ENCODE results near the gene DDN. TPM values are rescaled to one million over a fixed set of nuclear protein-coding genes. Genes with fewer than 3 reads are reported as not detected.

Gene DDN
- 0.58 to 0.73 TPM (median 0.65 TPM) in 5 replicates for total RNA-seq (2022; extraction: Qiagen RNA extraction; ENCODE audit: low read depth)

GRCh38 chr12:48999371-49000131 is at the start of gene DDN:
Gene DDN, minus strand, starts transcription at chr12:48999375. Its CDS starts 88 bp downstream, at chr12:48999287.

GRCh38 chr12:49018261-49019119 is 19.3 kb upstream of the DDN start, which contains the start of gene PRKAG1:
Gene PRKAG1, minus strand, starts transcription at chr12:49018776. Its CDS starts 36 bp downstream, at chr12:49018740.

GRCh38 chr12:48978291-48978740 is 20.9 kb downstream of the DDN start, which contains the start of gene WNT1:
Gene WNT1, plus strand, starts transcription at chr12:48978322. Its CDS starts 329 bp downstream, at chr12:48978651.

GRCh38 chr12:48957141-48958048 is 41.8 kb downstream of the DDN start, which contains the start of gene ARF3:
Gene ARF3, minus strand, starts transcription at chr12:48957487. Its CDS starts 16,392 bp downstream, at chr12:48941095.

Other genes starting within 250 kb of the DDN start
- gene ADCY6, start 210.3 kb downstream of the DDN start, total RNA-seq (2022; extraction: Qiagen RNA extraction; ENCODE audit: low read depth), result 11.4 to 15.6 TPM (median 15.0 TPM) in 5 replicates
- 30.8 to 40.7 TPM (median 35.8 TPM) in 5 replicates for gene CACNB3, start 180.9 kb downstream of the DDN start, total RNA-seq (2022; extraction: Qiagen RNA extraction; ENCODE audit: low read depth)
- gene DDX23, start 147.2 kb downstream of the DDN start, total RNA-seq (2022; extraction: Qiagen RNA extraction; ENCODE audit: low read depth), result 74.3 to 96.1 TPM (median 87.6 TPM) in 5 replicates
- 17.0 to 23.9 TPM (median 19.9 TPM) in 5 replicates for gene RND1, start 133.5 kb downstream of the DDN start, total RNA-seq (2022; extraction: Qiagen RNA extraction; ENCODE audit: low read depth)
- 45.2 to 56.0 TPM (median 53.7 TPM) in 5 replicates for gene FKBP11, start 73.9 kb downstream of the DDN start, total RNA-seq (2022; extraction: Qiagen RNA extraction; ENCODE audit: low read depth)
- 124 to 166 TPM (median 152 TPM) in 5 replicates for gene ARF3, start 41.9 kb downstream of the DDN start, total RNA-seq (2022; extraction: Qiagen RNA extraction; ENCODE audit: low read depth)
- gene WNT10B, start 27.6 kb downstream of the DDN start, total RNA-seq (2022; extraction: Qiagen RNA extraction; ENCODE audit: low read depth), result 1.7 to 3.0 TPM (median 2.5 TPM) in 5 replicates
- gene WNT1, start 21.1 kb downstream of the DDN start, total RNA-seq (2022; extraction: Qiagen RNA extraction; ENCODE audit: low read depth), result 0.08 TPM in 1 of 5 replicates, not detected in the others
- gene PRKAG1, start 19.4 kb upstream of the DDN start, total RNA-seq (2022; extraction: Qiagen RNA extraction; ENCODE audit: low read depth), result 39.9 to 48.3 TPM (median 42.8 TPM) in 5 replicates
- gene KMT2D, start 61.4 kb upstream of the DDN start, total RNA-seq (2022; extraction: Qiagen RNA extraction; ENCODE audit: low read depth), result 40.0 to 46.7 TPM (median 41.6 TPM) in 5 replicates
- gene RHEBL1, start 70.6 kb upstream of the DDN start, total RNA-seq (2022; extraction: Qiagen RNA extraction; ENCODE audit: low read depth), result 3.9 to 6.4 TPM (median 5.7 TPM) in 5 replicates
- gene DHH, start 95.4 kb upstream of the DDN start, total RNA-seq (2022; extraction: Qiagen RNA extraction; ENCODE audit: low read depth), result 0.02 TPM in 2 of 5 replicates, not detected in the others
- 13.0 to 18.6 TPM (median 17.5 TPM) in 5 replicates for gene LMBR1L, start 111.5 kb upstream of the DDN start, total RNA-seq (2022; extraction: Qiagen RNA extraction; ENCODE audit: low read depth)
- 2,295 to 2,611 TPM (median 2,449 TPM) in 5 replicates for gene TUBA1B, start 132.0 kb upstream of the DDN start, total RNA-seq (2022; extraction: Qiagen RNA extraction; ENCODE audit: low read depth)
- 167 to 207 TPM (median 191 TPM) in 5 replicates for gene TUBA1A, start 189.7 kb upstream of the DDN start, total RNA-seq (2022; extraction: Qiagen RNA extraction; ENCODE audit: low read depth)

Measured in A549 treated with DMSO at 1 μM for 4 hours (cell line).